ENCODE data around the gene KAZALD1. TPM values are rescaled to one million over a fixed set of nuclear protein-coding genes. Genes with fewer than 3 reads are reported as not detected.

Gene KAZALD1
- total RNA-seq, 1 experiment from 2014 or later, result 24.9 TPM

- no peak overlapping the region for H3K9ac ChIP-seq (ENCODE audit: low read length)
- POLR2A ChIA-PET (ENCODE audit: unreplicated experiment), result no interaction called here
- H3K9me3 ChIP-seq (ENCODE audit: low read length), result no peaks in the 10 kb centered on the region
- no peak for ATAC-seq
- H3K4me2 ChIP-seq (ENCODE audit: low read length), result no peak overlapping the region
- H3K27me3 ChIP-seq (ENCODE audit: low read length), result no peaks in the 10 kb centered on the region
- CTCF ChIA-PET, result no interaction called here
- H2AFZ ChIP-seq (ENCODE audit: low read length), result no peak overlapping the region
- H3K79me2 ChIP-seq (ENCODE audit: low read length), result no peaks in the 10 kb centered on the region
- no peaks in the 10 kb centered on the region for H4K20me1 ChIP-seq (ENCODE audit: low read length)
- no peak overlapping the region for H3K4me3 ChIP-seq (ENCODE audit: low read length)
- DNase-seq, result no peak
- intact Hi-C loops (cut with micrococcal nuclease), result no loop called here
- H3K4me1 ChIP-seq (ENCODE audit: insufficient read depth, low read length), result no peaks in the 10 kb centered on the region
- TF ChIP-seq EZH2phosphoT487 (IDR thresholded peaks at IDR 0.05; ENCODE audit: borderline replicate concordance, low read length) (no peak), EZH2 (IDR thresholded peaks at IDR 0.05; ENCODE audit: low read length, unreplicated experiment) (no peak)
- TF ChIP-seq, protein P1, sequence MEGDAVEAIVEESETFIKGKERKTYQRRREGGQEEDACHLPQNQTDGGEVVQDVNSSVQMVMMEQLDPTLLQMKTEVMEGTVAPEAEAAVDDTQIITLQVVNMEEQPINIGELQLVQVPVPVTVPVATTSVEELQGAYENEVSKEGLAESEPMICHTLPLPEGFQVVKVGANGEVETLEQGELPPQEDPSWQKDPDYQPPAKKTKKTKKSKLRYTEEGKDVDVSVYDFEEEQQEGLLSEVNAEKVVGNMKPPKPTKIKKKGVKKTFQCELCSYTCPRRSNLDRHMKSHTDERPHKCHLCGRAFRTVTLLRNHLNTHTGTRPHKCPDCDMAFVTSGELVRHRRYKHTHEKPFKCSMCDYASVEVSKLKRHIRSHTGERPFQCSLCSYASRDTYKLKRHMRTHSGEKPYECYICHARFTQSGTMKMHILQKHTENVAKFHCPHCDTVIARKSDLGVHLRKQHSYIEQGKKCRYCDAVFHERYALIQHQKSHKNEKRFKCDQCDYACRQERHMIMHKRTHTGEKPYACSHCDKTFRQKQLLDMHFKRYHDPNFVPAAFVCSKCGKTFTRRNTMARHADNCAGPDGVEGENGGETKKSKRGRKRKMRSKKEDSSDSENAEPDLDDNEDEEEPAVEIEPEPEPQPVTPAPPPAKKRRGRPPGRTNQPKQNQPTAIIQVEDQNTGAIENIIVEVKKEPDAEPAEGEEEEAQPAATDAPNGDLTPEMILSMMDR (conservative IDR thresholded peaks at IDR 0.05; ENCODE audit: low read depth, low read length), result no peak
- H3F3A ChIP-seq (ENCODE audit: low read length, unreplicated experiment), result no peaks in the 10 kb centered on the region
- no peaks in the 10 kb centered on the region for H3K9me2 ChIP-seq (replicated peaks; ENCODE audit: low read length)
- no peak overlapping the region for H3K27ac ChIP-seq (ENCODE audit: low read length)
- BruUV-seq (replicated peaks), result no TSS peak
- no peaks in the 10 kb centered on the region for H3K36me3 ChIP-seq (ENCODE audit: low read depth, low read length)
Observed at GRCh38 chr10:101106351-101106750, 44.6 kb downstream of the KAZALD1 start.

GRCh38 chr10:101107771-101108170 is 46.0 kb downstream of the KAZALD1 start:
- Histone ChIP-seq H3K4me2 (ENCODE audit: low read length) (no peak overlapping the region), H3K4me1 (ENCODE audit: insufficient read depth, low read length) (no peaks in the 10 kb centered on the region), H3K4me3 (ENCODE audit: low read length) (no peak overlapping the region), H3K9ac (ENCODE audit: low read length) (no peak overlapping the region), H3K9me3 (ENCODE audit: low read length) (no peaks in the 10 kb centered on the region), H3K9me2 (replicated peaks; ENCODE audit: low read length) (no peaks in the 10 kb centered on the region), H2AFZ (ENCODE audit: low read length) (no peak overlapping the region), H4K20me1 (ENCODE audit: low read length) (no peaks in the 10 kb centered on the region), H3K27me3 (ENCODE audit: low read length) (no peaks in the 10 kb centered on the region), H3K79me2 (ENCODE audit: low read length) (no peaks in the 10 kb centered on the region), H3K27ac (ENCODE audit: low read length) (no peak overlapping the region), H3K36me3 (ENCODE audit: low read depth, low read length) (no peaks in the 10 kb centered on the region), H3F3A (ENCODE audit: low read length, unreplicated experiment) (no peaks in the 10 kb centered on the region)
- POLR2A ChIA-PET (ENCODE audit: unreplicated experiment), result no interaction called here
- ATAC-seq (no peak), DNase-seq (no peak)
- intact Hi-C loops (cut with micrococcal nuclease), result no loop called here
- no peak for TF ChIP-seq EZH2phosphoT487 (IDR thresholded peaks at IDR 0.05; ENCODE audit: borderline replicate concordance, low read length)
- TF ChIP-seq, protein P1 (conservative IDR thresholded peaks at IDR 0.05; ENCODE audit: low read depth, low read length), result no peak
- no TSS peak for BruUV-seq (replicated peaks)
- CTCF ChIA-PET, result no interaction called here

GRCh38 chr10:101110856-101111523 is 49.2 kb downstream of the KAZALD1 start:
- TF ChIP-seq EZH2phosphoT487 (IDR thresholded peaks at IDR 0.05; ENCODE audit: borderline replicate concordance, low read length) (no peak), EZH2 (IDR thresholded peaks at IDR 0.05; ENCODE audit: low read length, unreplicated experiment) (no peak)
- TF ChIP-seq, protein P1 (conservative IDR thresholded peaks at IDR 0.05; ENCODE audit: low read depth, low read length), result no peak
- intact Hi-C loops (cut with micrococcal nuclease), result no loop called here
- Histone ChIP-seq H3K9me3 (ENCODE audit: low read length) (no peaks in the 10 kb centered on the region), H3K27ac (ENCODE audit: low read length) (no peak overlapping the region), H3K9me2 (replicated peaks; ENCODE audit: low read length) (no peaks in the 10 kb centered on the region), H3K4me1 (ENCODE audit: insufficient read depth, low read length) (no peaks in the 10 kb centered on the region), H4K20me1 (ENCODE audit: low read length) (no peaks in the 10 kb centered on the region), H3F3A (ENCODE audit: low read length, unreplicated experiment) (no peaks in the 10 kb centered on the region), H3K27me3 (ENCODE audit: low read length) (no peaks in the 10 kb centered on the region), H3K36me3 (ENCODE audit: low read depth, low read length) (no peaks in the 10 kb centered on the region), H3K9ac (ENCODE audit: low read length) (no peak overlapping the region), H3K4me3 (ENCODE audit: low read length) (no peak overlapping the region), H3K79me2 (ENCODE audit: low read length) (no peaks in the 10 kb centered on the region), H2AFZ (ENCODE audit: low read length) (no peak overlapping the region), H3K4me2 (ENCODE audit: low read length) (no peak overlapping the region)
- BruUV-seq (replicated peaks), result no TSS peak
- ATAC-seq, result no peak
- peak; percentile 15 for DNase-seq
- ChIA-PET CTCF (no interaction called here), POLR2A (ENCODE audit: unreplicated experiment) (no interaction called here)
